ENCODE measurements around the gene NUP214. TPM values are rescaled to one million over a fixed set of nuclear protein-coding genes. Genes with fewer than 3 reads are reported as not detected.

NUP214 gene
- polyA plus RNA-seq, 1 of the 3 experiments (the other 2 are of a cell fraction) = 8.0 TPM

DNA sequence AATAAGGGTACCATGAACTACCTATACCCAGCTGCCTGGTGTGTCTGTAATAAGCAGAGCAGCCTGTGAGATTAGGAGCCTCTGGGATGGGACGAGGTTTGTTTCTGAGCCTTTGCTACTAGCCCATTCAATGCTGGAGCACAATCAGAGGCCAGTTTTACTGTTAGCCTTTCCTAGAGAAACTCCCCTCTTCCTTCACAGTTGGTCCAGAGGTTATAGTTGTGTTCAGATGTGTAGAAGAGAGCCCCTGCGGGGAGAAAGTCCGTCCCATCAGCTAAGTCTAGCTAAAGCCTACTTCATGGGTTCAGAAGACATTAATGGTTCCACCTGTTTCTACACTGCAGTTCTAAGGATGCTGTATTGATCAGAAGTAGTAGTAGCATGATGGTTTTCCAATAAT is 16.8 kb downstream of the NUP214 start:
- H4K20me1 ChIP-seq (ENCODE audit: insufficient read depth) = no peaks in the 10 kb centered on the region
- no peak overlapping the region for H3K9ac ChIP-seq
- POLR2A ChIA-PET = no interaction called here
- WGBS (ENCODE audit: low lambda C conversion rate) = 98% methylated on average over 3 of the region's 3 CpGs
- TF ChIP-seq NRF1 (IDR thresholded peaks at IDR 0.05; ENCODE audit: low read depth, low read length) = no peak
- no peak for TF ChIP-seq EZH2phosphoT487 (IDR thresholded peaks at IDR 0.05; ENCODE audit: borderline replicate concordance, low read depth)
- TF ChIP-seq JUND (IDR thresholded peaks at IDR 0.05) = no peak
- TF ChIP-seq FOXJ3 (CRISPR knock-in tag; IDR thresholded peaks at IDR 0.05) = no peak
- TF ChIP-seq, protein P1, sequence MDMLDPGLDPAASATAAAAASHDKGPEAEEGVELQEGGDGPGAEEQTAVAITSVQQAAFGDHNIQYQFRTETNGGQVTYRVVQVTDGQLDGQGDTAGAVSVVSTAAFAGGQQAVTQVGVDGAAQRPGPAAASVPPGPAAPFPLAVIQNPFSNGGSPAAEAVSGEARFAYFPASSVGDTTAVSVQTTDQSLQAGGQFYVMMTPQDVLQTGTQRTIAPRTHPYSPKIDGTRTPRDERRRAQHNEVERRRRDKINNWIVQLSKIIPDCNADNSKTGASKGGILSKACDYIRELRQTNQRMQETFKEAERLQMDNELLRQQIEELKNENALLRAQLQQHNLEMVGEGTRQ (IDR thresholded peaks at IDR 0.05; ENCODE audit: borderline replicate concordance, low read depth, low read length) = no peak
- TF ChIP-seq MEF2A (IDR thresholded peaks at IDR 0.05; ENCODE audit: borderline replicate concordance, low read depth) = no peak
- TF ChIP-seq RXRA (IDR thresholded peaks at IDR 0.05; ENCODE audit: borderline replicate concordance, low read depth) = no peak
- no peak for TF ChIP-seq SIN3A (IDR thresholded peaks at IDR 0.05; ENCODE audit: borderline replicate concordance, low read depth, low read length)
- TF ChIP-seq TCF12 (IDR thresholded peaks at IDR 0.05) = no peak
- TF ChIP-seq CHD2 (IDR thresholded peaks at IDR 0.05; ENCODE audit: low read length, partially characterized antibody) = no peak
- TF ChIP-seq IRF3 (IDR thresholded peaks at IDR 0.05; ENCODE audit: low read depth, low read length) = no peak
- TF ChIP-seq MAX (IDR thresholded peaks at IDR 0.05; ENCODE audit: low read depth) = no peak
- H3K9me2 ChIP-seq = no peaks in the 10 kb centered on the region
- H3K4me2 ChIP-seq = no peak overlapping the region
- H2AFZ ChIP-seq (ENCODE audit: low read depth) = no peak overlapping the region
- peaks cover 63 to 80% of the 10 kb centered on the region in 2 experiments for H3K36me3 ChIP-seq (replicated peaks in 1 of 2; ENCODE audit: control insufficient read depth in 1 of 2, insufficient read depth in 2 of 2, low read length in 1 of 2)
- CTCF ChIA-PET = no interaction called here
- DNase-seq = no peak
- no peaks in the 10 kb centered on the region for H3K79me2 ChIP-seq (ENCODE audit: insufficient read depth)
- H3K9me3 ChIP-seq = no peaks in the 10 kb centered on the region
- no peaks in the 10 kb centered on the region for H3K27me3 ChIP-seq (ENCODE audit: insufficient read depth)
- no peaks in the 10 kb centered on the region for H3K4me1 ChIP-seq (ENCODE audit: control insufficient read depth in 1 of 2, insufficient read depth in 2 of 2, low read depth in 1 of 2, low read length in 1 of 2)
- no peak overlapping the region for H3K4me3 ChIP-seq (ENCODE audit: low read depth in 2 of 2, low read length in 1 of 2)
- H3F3A ChIP-seq (replicated peaks; ENCODE audit: insufficient read depth) = no peaks in the 10 kb centered on the region
- H3K27ac ChIP-seq (ENCODE audit: low read depth in 2 of 2, low read length in 1 of 2) = no peak overlapping the region

DNA sequence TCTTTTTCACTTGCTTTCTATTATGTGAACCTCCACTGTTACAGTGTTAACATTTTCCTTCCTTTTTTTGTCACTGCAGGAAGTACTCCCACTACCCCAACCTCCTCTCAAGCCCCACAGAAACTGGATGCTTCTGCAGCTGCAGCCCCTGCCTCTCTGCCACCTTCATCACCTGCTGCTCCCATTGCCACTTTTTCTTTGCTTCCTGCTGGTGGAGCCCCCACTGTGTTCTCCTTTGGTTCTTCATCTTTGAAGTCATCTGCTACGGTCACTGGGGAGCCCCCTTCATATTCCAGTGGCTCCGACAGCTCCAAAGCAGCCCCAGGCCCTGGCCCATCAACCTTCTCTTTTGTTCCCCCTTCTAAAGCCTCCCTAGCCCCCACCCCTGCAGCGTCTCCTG is 18.8 kb downstream of the NUP214 start:
- Histone ChIP-seq H3K79me2 (ENCODE audit: insufficient read depth) (no peaks in the 10 kb centered on the region), H3K9me3 (no peaks in the 10 kb centered on the region), H3K9ac (no peak overlapping the region), H3K27me3 (ENCODE audit: insufficient read depth) (no peaks in the 10 kb centered on the region), H2AFZ (ENCODE audit: low read depth) (no peak overlapping the region), H4K20me1 (ENCODE audit: insufficient read depth) (no peaks in the 10 kb centered on the region), H3K27ac (ENCODE audit: low read depth in 2 of 2, low read length in 1 of 2) (no peak overlapping the region), H3K9me2 (no peaks in the 10 kb centered on the region), H3K36me3 (replicated peaks in 1 of 2; ENCODE audit: control insufficient read depth in 1 of 2, insufficient read depth in 2 of 2, low read length in 1 of 2) (peaks cover 71 to 84% of the 10 kb centered on the region in 2 experiments), H3F3A (replicated peaks; ENCODE audit: insufficient read depth) (peaks cover 6% of the 10 kb centered on the region), H3K4me3 (ENCODE audit: low read depth in 2 of 2, low read length in 1 of 2) (no peak overlapping the region), H3K4me1 (ENCODE audit: control insufficient read depth in 1 of 2, insufficient read depth in 2 of 2, low read depth in 1 of 2, low read length in 1 of 2) (no peaks in the 10 kb centered on the region), H3K4me2 (no peak overlapping the region)
- ChIA-PET POLR2A (no interaction called here), CTCF (interaction anchor here (2.5 kb wide), 1 partner anchor 192 kb away, joined by 9 read pairs; no protein-coding TSS in a partner anchor)
- 96% methylated on average over 3 of the region's 3 CpGs for WGBS (ENCODE audit: low lambda C conversion rate)
- TF ChIP-seq NFIC (IDR thresholded peaks at IDR 0.05; ENCODE audit: borderline replicate concordance) (no peak), TEAD4 (IDR thresholded peaks at IDR 0.05; ENCODE audit: borderline replicate concordance, insufficient read depth) (no peak), EP300 (IDR thresholded peaks at IDR 0.05; ENCODE audit: borderline replicate concordance in 1 of 2, low read depth in 1 of 2, low read length in 1 of 2) (no peak), YY1 (IDR thresholded peaks at IDR 0.05; ENCODE audit: low read depth) (no peak), RCOR1 (IDR thresholded peaks at IDR 0.05; ENCODE audit: low read length) (no peak), EZH2phosphoT487 (IDR thresholded peaks at IDR 0.05; ENCODE audit: borderline replicate concordance, low read depth) (no peak), RXRA (IDR thresholded peaks at IDR 0.05; ENCODE audit: borderline replicate concordance, low read depth) (no peak), ELF1 (IDR thresholded peaks at IDR 0.05) (no peak), IRF3 (IDR thresholded peaks at IDR 0.05; ENCODE audit: low read depth, low read length) (no peak), MEF2A (IDR thresholded peaks at IDR 0.05; ENCODE audit: borderline replicate concordance, low read depth) (no peak)
- TF ChIP-seq, protein P1 (IDR thresholded peaks at IDR 0.05; ENCODE audit: borderline replicate concordance, low read depth, low read length) = no peak
- TF ChIP-seq, protein P2, sequence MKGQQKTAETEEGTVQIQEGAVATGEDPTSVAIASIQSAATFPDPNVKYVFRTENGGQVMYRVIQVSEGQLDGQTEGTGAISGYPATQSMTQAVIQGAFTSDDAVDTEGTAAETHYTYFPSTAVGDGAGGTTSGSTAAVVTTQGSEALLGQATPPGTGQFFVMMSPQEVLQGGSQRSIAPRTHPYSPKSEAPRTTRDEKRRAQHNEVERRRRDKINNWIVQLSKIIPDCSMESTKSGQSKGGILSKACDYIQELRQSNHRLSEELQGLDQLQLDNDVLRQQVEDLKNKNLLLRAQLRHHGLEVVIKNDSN (IDR thresholded peaks at IDR 0.05; ENCODE audit: borderline replicate concordance, low read depth) = no peak
- DNase-seq = no peak

Measured in SK-N-SH (cell line).